HG02981 (cell line): ENCODE measurements around the gene PDE8A.
"Not testable (repeated sequence)": the region's sequence is repeated elsewhere in the genome, so short reads cannot be mapped to it uniquely, and the experiment has no call there.

Experiments used
- ATAC-seq: cut with Tn5 transposase; IDR thresholded peaks from one replicate; pipeline ENCODE4 v1.9.1; 2021; ENCODE audit warnings: mild to moderate bottlenecking, moderate library complexity; ENCODE audit not compliant: unreplicated experiment

Gene PDE8A

DNA sequence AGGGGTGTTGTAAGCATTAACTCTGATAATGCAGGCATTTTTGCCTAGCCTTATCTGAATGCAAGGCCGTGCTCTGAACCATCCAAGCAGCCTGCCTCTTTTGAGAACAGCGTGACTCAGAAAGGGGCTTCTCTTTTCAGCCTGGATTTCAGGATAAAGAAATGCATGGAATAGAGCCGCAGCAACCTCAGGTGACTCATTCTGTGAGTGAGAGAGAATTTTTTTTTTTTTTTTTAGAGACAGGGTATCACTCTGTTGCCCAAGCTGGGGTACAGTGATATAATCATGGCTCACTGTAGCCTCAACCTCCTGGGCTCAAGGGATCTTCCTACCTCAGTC is 20.6 kb upstream of the PDE8A start:
- no peak for ATAC-seq

DNA sequence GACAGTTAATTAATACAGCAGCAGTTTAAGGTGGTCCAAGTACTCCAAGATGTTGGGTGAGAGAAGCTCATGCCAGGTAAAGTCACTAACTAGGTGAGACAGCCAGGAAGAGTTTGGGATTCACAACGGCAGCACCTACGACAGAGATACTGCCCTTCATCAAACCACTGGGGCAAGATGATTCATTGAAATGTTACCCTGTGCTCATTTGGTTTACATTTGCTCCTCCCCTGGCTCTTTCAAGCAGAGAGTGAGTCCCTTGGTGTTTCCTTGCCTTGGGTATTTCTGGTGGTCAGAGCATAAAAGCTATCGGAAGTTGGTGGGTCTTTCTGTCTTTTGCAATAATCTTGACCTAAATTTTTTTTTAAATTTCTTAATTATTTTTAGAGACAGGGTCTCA is 19.9 kb upstream of the PDE8A start:
- no peak for ATAC-seq

DNA sequence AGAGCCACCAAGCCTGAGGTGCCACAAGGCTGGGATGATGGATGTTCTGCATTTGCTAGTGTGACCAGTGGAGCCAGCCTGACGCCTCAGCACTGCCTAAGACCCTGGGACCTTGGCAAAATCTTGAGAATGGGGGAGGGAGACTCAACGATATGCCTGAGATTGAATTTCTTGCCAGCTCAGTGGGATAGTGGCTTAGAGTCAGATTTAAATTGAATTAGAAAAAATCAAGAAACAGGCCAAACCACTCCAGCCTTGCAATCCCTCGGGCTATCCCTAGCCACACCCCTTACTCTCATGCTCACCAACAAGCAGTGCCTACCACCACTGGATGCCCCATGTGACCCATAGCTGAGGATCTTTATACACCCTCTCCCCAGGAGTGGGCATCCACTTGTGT is 18.7 kb upstream of the PDE8A start:
- ATAC-seq = no peak

DNA sequence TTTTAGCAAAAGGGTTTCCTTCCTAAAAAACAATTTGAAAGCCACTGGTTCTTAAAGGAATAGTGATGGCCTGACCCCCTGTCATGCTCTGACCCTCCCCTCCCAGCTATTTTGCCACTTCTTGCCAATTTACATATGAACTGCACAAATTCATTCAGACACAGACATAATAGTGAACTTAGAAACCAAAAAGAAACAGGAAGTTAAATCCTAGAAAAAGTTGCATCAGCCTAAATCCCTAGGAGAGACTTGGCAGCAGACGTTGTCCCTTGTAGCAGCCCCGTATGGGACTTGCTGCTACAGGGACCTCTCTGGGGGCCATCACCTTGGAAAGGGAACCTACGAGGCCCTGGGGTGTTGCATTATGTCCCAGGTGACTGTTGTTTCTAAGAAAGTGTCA is 14.3 kb upstream of the PDE8A start:
- ATAC-seq = no peak

DNA sequence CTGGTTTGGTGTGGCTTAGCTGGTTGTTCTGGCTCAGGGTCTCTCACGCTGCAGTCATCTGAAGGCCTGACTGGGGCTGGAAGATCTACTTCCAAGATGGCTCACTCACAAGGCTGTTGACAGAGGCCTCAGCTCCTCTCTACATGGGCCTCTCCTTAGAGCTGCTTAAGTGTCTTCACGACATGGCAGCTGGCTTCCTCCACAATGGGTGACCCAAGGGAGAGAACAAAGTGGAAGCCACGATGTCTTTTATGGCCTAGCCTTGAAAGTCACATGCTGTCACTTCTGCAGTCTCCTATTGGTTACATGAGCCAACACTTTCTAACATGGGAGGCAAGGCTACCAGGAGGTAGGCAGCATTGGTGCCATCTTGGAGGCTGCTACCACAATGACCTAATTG is 13.4 kb upstream of the PDE8A start:
- no peak for ATAC-seq

DNA sequence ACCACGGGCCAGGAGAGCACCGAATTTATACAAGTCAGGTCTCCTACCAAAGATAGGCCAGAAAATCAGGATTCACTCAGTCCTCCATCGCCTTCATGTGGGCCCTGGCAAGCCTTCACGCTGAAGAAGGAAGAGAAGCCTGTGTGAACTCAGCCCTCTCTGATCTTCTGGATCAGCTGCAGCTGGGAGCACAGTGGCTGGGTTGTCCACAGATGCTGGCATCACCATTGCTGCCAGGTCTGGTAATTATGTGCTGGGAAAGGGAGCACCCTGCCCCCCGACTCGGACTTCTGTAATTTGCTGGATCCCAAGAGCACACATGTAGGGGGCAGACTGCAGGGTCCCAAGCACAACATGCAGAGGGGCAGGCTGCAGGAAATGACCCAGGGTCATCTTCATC is 12.4 kb upstream of the PDE8A start:
- no peak for ATAC-seq

DNA sequence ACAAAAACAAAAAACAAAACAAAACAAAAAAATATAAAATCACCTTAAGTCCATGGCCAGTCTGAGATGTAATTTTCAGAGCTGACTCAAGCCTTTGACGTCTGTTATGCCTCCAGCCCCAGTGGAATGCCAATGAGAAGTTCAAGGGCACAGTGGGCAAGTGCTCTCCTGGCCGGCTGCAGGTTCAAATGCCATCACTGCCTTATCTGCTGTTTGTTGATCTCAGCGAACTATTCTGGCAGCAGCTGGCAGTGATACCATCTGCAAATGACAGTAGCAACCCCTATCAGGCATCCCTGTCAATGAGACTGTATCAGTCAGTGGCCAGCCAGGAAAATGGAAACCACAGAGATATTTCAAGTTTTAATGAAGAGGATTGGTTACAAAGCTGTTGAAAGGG is 10.8 kb upstream of the PDE8A start:
- ATAC-seq = no peak

DNA sequence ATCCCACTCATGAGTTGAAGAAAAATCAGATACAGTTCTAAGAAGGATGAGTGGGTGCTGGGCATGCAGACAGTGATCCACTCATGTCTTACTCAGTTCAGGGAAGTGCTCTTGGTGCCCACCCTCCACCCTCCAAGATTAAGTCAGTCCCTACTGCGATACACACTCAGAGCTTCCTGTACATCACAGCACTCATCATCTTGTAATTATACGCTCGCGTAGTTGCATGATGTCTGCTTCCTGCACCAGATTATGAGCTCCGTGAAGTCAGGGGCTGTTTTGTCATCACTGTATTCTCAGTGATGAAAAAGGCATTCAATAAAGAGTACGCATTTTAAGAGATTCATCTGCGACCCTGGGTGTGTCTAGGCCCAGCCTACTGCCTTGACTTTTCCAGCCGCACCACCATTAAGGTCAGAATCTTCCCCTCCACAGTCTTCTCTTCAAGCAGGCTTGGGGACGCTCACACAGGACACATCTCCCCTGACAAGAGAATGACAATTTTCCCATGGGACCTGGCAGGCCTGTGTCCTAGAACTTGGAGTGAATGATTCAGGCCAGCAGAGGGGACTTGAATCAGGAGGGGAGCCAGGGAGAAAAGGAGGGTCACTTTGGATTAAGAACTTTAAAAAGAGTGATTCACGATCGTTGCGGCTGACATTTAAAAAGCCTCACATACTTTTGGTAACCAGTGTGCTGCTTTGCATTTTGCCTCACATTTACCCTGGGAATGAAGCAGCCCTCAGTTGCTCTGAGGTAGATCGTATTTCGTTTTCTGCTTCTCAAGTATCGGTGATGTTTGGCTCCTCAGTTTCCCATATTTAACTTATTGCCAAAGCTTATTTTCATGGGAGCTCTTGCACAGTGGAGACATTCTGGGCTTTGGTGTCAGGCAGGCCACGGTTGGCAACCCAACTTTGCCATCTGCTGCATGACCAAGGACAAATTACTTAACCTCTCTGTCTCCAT is 7.9 kb upstream of the PDE8A start:
- no peak for ATAC-seq

DNA sequence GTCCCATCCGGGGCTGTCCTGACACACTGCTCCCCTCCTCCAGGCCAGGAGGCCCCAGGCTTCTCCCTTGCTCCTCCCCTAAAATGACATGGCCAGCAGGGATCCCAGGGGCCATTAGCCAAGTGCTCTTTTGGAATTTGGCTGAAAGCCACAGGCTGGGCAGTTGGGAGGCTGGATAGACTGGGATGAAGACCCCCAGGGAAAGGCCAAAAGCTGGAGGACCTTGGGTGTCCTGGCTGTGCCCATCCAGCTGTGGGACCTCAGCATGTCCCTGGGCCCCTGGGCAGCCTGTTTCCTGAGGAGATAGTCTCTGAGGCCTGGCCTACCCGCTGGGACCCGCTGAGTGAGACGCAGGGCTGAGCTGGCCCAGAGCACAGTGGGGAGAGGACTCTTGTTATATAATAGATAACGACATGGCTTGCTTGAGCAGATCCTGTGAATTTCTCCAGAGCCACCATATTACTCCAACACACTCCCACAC is 5.7 kb upstream of the PDE8A start:
- ATAC-seq = no peak

DNA sequence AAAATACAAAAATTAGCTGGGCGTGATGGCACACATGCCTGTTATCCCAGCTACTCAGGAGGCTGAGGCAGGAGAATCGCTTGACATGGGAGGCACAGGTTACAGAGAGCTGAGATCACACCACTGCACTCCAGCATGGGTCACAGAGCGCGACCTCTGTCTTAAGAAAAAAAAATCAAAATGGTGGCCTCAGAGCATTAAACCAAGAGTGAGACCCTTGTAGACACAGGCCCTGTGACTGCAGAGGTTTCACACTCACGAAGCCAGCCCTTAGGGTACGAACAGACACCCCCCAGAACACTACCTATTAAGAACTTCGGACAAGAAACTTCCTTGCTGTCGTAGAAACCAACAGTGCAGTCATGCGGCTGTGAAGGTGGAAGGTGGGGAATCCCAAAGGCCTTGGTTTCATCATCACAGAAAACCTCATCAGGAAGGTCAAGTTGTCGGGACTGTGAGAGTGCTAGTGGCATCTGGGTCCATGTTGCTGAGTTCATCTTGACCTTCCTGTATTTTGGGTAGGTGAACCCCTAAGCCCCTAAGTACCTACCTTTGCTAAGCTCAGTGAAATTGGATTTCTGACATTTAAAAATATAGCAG is 4.8 kb upstream of the PDE8A start:
- ATAC-seq = no peak

DNA sequence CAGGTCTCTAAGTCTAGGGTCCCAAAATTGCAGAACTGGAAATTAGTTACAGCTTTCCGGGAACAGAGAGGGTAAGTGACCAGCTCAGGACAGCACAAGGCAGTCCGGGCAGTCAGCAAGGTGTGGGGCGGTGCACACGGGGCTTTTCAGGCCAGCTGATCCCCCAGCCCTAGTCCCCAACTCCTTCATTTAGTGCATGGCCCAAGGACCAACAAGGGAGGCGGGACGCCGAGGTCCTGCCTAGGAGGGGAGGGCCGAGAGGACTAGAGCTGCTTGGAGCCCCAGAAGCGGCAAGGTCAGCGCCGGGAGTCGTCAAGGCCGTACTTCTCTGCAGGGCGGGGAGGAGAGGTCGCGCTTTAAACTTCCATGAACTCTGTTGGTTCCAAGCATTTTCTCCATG is 2.0 kb upstream of the PDE8A start:
- no peak for ATAC-seq

DNA sequence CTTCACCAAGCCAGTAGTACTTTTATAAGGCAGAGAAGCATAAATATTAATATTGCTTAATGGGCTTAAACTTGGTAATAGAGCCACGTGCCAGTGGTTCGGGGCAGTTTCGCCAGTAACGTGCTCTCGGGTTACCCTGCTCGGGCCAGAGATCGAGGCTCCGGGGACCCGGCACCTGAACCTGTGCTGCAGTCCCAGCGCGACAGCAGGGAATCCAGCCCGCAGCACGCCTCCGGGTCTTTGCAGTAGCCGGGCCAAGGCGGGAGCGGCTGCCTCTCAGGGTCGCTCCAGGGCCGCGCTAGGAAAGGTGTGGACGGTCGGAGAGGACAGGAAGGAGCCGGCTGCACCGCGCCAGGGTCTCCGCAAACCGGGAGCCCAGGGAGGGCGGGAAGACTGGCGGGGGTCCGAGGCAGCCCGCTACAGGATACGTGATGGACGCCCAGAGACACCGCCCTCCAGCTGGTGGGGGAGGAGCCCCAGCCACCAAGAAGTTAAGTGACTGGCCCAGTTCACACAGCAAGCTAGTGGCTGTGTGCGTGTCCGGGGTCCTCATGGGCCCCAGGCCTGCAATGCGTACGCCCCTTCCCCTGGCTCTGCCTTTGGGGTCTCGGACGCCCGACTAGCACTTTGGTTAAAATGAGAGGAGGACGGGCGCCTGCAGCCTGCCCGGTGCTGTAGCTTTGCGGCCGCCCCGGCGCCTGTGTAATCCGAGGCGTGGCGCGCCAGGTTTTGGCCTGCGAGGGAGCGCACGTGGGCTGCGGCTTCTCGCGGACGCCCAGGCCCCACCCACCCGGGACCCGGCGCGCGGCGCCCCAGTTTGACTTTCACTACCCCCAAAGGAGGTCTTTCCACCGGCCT is 1.2 kb upstream of the PDE8A start:
- ATAC-seq = peak; percentile 52

DNA sequence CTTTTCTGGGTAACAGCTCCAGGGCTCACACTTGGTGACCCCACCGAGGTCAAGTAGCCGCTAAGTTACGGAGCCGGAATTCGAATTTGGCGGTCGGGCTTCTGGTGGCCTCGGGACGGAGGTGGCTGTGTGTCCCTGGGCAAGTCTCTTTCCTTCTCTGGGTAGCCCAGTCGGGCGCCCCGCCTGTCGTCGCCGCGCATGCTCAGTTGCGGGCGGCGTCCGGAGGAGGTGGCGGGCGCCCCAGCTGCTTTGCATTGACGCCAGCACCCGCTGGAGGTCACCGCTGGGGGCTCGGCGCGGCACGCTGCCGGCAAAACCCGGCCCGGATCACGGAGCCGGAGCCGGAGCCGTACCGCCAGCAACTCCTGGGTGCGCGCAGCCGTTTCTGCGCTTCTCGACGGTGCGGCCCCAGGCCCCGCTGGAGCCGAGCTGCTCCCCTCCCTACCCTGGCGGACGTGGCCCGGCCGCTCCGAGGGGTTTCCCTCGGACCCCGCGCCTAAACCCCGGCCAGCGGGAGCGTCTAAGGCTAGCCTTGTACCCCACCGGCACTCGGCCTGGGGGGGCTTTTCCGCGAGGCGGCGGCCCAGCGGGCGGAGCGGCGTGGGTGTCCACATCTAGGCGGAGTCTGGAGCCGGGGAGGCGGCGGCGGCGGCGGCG is 474 bp upstream of the PDE8A start:
- peak; percentile 58 for ATAC-seq

DNA sequence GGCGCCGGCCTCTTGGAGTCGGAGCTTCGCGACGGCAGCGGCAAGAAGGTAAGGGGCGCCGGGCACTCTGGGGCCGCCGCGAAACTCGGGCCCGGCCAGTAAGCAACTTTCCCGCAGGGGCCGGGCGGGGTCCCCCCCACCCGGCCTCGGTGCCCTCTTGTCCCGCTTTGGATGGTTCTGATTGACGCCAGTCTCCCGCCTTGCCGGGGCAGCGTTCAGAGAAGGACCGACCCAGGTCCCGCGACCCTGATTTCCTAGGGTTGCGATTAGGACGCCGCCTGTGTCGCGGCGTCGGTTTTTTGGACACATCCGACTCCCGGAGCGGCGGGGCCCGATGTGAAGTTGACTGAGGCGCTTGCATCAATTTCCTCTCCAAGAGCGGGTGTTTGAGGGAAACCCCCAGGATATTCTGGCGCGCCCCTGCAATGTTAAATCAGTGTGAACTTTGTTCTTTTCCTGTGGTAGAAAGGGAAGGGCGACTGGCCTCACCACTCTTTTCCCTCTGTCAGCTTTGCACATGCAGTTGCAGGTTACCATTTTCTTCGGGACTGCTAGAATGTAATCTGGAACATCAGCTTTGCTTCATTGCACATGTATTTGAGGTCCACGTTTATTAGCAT is 755 bp downstream of the PDE8A start:
- no peak for ATAC-seq

DNA sequence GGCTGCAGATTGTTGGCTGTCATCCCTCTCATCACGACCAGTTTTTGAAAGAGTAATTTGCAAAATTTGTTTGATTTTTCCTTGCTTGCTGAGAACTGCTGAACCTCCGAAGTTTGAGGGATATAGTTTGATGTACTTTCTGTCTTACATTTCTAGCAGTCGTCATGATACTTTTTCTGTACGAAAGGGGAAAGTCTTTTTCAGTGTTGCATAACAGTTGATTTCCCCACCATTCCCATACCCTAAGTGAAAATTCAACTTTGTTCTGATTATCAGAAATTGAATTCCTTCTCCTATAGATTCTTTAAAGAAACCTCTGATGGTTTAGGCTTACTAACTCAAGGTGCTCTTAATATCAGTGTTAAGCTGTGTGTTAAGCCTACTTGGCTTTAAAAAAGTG is 1.6 kb downstream of the PDE8A start:
- no peak for ATAC-seq

DNA sequence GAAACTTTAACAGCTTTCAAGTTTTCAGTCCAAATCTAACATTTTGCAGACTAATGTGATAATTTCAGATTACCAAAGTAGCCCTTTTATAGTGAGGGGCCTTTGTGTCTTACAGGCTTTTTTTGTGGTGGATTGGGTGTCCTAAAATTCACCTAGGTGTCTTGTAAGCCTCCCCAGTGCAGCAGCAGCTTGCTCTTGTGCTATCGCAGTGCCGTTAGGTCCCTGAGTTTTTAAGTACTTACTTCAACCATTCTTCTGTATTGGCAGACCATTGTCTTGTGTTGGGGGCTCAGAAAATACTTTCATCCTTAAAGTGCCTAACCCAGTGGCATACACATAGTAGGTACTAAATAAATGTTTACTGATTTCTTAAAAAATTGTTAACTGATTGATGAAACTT is 2.1 kb downstream of the PDE8A start:
- ATAC-seq = no peak

DNA sequence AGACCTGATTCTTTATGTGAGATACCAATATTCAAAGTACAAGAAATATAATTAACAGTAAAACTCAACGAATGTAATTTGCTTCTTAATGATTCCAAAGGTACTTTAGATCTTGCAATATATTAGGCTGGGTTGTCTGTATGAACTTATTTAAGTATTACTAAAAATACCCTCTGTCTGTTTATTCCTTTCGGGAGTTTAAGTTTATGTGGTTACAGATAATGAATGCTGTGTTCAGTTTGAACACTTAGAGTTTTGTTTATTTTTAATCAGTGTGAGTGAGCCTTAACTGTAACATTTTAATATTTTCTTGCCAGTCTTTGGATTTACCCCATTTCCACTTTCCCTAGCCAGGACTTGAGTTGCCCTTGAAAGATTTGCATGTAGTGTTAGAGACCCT is 3.5 kb downstream of the PDE8A start:
- ATAC-seq = no peak

DNA sequence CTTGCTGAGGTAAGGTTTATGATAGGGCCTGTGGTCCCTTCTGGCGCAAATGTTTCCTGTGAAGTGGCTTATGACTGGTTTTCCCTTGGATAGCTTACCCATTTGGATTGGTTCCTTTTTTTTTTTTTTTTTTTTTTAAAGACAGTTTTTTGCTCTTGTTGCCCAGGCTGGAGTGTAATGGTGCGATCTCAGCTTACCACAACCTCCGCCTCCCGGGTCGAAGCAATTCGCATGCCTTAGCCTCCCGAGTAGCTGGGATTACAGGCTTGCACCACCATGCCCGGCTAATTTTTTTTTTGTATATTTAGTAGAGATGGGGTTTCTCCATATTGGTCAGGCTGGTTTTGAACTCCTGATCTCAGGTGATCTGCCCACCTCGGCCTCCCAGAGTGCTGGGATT is 5.7 kb downstream of the PDE8A start:
- ATAC-seq = not testable (repeated sequence)

DNA sequence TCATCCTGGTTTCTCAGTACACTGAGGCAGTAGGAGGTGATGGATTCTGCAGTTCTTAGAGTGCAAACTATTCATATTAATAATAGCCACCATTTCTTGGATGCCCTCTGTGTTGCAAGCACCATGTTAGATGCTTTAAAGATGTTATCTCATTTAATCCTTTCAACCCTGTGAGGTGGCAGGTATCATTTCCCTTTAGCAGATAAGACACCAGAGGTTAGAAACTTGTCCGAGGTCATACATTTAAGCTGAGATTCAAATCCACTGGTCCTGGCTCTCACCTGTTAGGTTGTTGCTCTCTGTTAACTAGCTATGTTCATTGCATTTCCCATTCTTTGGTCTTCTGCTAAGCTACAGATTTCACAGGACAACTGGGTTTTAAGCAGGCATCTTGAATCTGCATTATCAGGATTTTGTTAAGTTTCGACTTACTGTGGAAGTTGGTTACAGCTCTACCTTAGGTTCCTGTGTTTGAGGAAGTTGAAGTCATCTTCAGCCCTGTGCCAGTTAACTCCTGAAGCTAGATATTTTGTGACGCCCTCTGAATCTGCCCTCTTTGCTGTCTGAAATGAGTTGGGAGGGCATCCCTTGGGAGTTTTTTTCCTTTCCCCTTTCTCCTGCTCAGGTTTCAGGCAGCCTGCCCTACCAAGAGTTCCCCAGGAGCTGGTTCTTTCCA is 6.4 kb downstream of the PDE8A start:
- ATAC-seq = no peak
